Ishikawa (cell line): ENCODE data around the gene KHDC4.

Experiments used
- CEBPB ChIP-seq: IDR thresholded peaks from 2 replicates; pipeline ENCODE4 v1.6.1; 2012
- CREB1 ChIP-seq: IDR thresholded peaks from 2 replicates; pipeline ENCODE4 v1.6.1; 2012; ENCODE audit warnings: low read depth
- EGR1 ChIP-seq: IDR thresholded peaks from 2 replicates; pipeline ENCODE4 v1.6.1; 2012
- EP300 ChIP-seq: IDR thresholded peaks from 2 replicates; pipeline ENCODE4 v1.6.1; 2012; ENCODE audit warnings: borderline replicate concordance
- FOXM1 ChIP-seq: IDR thresholded peaks from 2 replicates; pipeline ENCODE4 v1.6.1; 2012; ENCODE audit warnings: low read depth, borderline replicate concordance
- NFIC ChIP-seq: IDR thresholded peaks from 2 replicates; pipeline ENCODE4 v1.6.1; 2012
- RAD21 ChIP-seq: IDR thresholded peaks from 2 replicates; pipeline ENCODE4 v1.6.1; 2012; ENCODE audit warnings: low read depth
- TAF1 ChIP-seq: IDR thresholded peaks from 2 replicates; pipeline ENCODE4 v1.6.1; 2012; ENCODE audit warnings: low read depth, mild to moderate bottlenecking
- ZBTB7A ChIP-seq: IDR thresholded peaks from 2 replicates; pipeline ENCODE4 v1.6.1; 2012; ENCODE audit warnings: low read depth
- TF ChIP-seq, protein P1 (sequence below): IDR thresholded peaks from 2 replicates; pipeline ENCODE4 v1.6.1; 2012; ENCODE audit warnings: low read depth, mild to moderate bottlenecking
- TF ChIP-seq, protein P2 (sequence below): IDR thresholded peaks from 2 replicates; pipeline ENCODE4 v1.6.1; 2012
- TF ChIP-seq, protein P3 (sequence below): IDR thresholded peaks from 2 replicates; pipeline ENCODE4 v1.6.1; 2012

GRCh38 chr1:155880251-155880650, 54.0 kb downstream of the KHDC4 start:
- TF ChIP-seq, protein P1, sequence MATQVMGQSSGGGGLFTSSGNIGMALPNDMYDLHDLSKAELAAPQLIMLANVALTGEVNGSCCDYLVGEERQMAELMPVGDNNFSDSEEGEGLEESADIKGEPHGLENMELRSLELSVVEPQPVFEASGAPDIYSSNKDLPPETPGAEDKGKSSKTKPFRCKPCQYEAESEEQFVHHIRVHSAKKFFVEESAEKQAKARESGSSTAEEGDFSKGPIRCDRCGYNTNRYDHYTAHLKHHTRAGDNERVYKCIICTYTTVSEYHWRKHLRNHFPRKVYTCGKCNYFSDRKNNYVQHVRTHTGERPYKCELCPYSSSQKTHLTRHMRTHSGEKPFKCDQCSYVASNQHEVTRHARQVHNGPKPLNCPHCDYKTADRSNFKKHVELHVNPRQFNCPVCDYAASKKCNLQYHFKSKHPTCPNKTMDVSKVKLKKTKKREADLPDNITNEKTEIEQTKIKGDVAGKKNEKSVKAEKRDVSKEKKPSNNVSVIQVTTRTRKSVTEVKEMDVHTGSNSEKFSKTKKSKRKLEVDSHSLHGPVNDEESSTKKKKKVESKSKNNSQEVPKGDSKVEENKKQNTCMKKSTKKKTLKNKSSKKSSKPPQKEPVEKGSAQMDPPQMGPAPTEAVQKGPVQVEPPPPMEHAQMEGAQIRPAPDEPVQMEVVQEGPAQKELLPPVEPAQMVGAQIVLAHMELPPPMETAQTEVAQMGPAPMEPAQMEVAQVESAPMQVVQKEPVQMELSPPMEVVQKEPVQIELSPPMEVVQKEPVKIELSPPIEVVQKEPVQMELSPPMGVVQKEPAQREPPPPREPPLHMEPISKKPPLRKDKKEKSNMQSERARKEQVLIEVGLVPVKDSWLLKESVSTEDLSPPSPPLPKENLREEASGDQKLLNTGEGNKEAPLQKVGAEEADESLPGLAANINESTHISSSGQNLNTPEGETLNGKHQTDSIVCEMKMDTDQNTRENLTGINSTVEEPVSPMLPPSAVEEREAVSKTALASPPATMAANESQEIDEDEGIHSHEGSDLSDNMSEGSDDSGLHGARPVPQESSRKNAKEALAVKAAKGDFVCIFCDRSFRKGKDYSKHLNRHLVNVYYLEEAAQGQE: no peak
- TF ChIP-seq, protein P2, sequence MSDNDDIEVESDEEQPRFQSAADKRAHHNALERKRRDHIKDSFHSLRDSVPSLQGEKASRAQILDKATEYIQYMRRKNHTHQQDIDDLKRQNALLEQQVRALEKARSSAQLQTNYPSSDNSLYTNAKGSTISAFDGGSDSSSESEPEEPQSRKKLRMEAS: no peak
- TF ChIP-seq ZBTB7A (no peak), TAF1 (no peak), EGR1 (no peak), CREB1 (no peak), RAD21 (no peak), EP300 (no peak), NFIC (no peak), CEBPB (no peak), FOXM1 (no peak)
- TF ChIP-seq, protein P3, sequence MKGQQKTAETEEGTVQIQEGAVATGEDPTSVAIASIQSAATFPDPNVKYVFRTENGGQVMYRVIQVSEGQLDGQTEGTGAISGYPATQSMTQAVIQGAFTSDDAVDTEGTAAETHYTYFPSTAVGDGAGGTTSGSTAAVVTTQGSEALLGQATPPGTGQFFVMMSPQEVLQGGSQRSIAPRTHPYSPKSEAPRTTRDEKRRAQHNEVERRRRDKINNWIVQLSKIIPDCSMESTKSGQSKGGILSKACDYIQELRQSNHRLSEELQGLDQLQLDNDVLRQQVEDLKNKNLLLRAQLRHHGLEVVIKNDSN: no peak
